Fibroblast of pulmonary artery (primary cell): ENCODE data around the gene VSIG4.
A peak's percentile ranks its signal among the peaks of the same experiment; 100 is the strongest.

Experiments used
- DNase-seq: peaks from one replicate; pipeline ENCODE4 v3.0.0-alpha.2; 2010; ENCODE audit warnings: low read depth
- H3K4me3 ChIP-seq: replicated peaks from 2 replicates; pipeline ENCODE4 v1.5.1; 2011; ENCODE audit warnings: low read depth, mild to moderate bottlenecking, control low read depth, low read length, moderate library complexity
- TF ChIP-seq, protein P1 (sequence below): IDR thresholded peaks from 2 replicates; pipeline ENCODE4 v1.5.1; 2011; ENCODE audit warnings: mild to moderate bottlenecking, control low read depth, low read length, inconsistent platforms; ENCODE audit errors: missing control alignments

VSIG4 gene

DNA sequence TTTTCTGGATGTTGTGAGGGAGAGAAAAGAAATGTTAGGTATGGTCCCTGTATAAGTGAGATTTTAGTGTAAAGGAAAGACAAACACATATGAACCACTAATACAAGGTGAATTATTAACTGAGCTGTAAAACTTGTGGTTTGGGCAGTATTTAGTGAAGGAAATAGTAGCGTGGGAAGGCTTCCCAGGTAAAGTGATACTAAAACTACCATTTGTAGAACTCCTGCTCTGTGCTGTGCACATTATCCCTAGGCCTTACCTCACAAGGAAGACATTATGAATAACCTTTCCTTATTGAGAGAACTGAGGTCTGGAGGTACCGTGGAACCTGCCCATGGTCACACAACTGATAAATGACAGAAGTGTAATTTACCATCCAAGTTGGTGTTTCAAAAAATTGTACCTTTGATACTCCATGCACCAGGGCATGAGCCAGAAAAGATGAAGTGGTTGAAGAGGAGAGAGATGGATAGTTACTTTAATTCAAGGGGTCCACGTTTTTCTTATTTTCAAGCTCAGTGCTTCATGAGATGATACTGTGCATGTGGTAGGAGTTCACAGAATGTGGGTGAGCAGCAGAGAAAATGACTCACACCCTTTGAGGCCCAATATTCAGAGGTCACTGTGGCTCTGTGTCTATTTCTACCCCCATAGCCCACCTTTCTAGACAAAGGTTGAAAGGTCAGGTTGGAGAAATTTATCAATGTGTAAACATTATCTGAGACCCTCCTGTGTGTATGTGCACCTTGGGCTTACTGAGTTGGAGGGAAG, 2.6 kb upstream of the VSIG4 start:
- no peak for DNase-seq
- no peak overlapping the region for H3K4me3 ChIP-seq
- TF ChIP-seq, protein P1, sequence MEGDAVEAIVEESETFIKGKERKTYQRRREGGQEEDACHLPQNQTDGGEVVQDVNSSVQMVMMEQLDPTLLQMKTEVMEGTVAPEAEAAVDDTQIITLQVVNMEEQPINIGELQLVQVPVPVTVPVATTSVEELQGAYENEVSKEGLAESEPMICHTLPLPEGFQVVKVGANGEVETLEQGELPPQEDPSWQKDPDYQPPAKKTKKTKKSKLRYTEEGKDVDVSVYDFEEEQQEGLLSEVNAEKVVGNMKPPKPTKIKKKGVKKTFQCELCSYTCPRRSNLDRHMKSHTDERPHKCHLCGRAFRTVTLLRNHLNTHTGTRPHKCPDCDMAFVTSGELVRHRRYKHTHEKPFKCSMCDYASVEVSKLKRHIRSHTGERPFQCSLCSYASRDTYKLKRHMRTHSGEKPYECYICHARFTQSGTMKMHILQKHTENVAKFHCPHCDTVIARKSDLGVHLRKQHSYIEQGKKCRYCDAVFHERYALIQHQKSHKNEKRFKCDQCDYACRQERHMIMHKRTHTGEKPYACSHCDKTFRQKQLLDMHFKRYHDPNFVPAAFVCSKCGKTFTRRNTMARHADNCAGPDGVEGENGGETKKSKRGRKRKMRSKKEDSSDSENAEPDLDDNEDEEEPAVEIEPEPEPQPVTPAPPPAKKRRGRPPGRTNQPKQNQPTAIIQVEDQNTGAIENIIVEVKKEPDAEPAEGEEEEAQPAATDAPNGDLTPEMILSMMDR = no peak

DNA sequence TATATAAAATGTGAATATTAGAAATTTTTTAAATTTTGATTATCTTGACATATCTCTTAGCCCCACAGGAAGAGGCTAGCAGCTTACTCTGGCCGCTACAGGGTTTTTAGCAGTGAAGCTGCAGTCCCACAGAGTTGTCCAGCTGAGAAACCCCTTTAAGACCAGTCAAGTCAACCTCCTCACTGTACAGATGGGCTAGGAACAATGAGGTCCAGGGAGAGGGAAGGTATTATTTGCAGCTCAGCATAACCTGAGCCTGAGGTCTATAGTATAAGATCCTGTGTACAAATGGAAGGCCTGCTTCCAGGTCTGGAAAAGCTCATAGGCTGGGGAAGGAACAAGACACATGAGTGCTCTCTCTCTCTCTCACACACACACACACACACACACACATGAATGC, 1.8 kb downstream of the VSIG4 start:
- DNase-seq = no peak
- TF ChIP-seq, protein P1 = no peak
- no peak overlapping the region for H3K4me3 ChIP-seq

DNA sequence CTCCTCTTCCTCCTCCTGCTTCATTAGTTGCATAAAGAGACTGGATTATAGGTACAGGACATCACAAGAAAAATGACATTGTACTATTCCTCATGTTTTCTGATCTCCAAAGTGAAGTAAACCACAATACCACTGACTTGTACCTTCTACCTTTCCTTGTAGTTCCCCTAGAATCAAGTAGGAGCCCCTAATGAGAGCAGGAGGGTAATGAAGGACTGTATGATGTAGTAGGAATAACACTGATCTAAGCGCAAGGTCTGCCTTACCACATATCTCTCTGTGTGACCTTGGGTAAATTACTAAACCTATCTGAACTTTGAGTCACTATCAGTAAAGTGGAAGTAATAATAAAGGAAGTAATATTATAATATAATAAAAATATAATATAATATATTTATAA, 3.6 kb downstream of the VSIG4 start:
- TF ChIP-seq, protein P1 = no peak
- DNase-seq = no peak
- no peak overlapping the region for H3K4me3 ChIP-seq

DNA sequence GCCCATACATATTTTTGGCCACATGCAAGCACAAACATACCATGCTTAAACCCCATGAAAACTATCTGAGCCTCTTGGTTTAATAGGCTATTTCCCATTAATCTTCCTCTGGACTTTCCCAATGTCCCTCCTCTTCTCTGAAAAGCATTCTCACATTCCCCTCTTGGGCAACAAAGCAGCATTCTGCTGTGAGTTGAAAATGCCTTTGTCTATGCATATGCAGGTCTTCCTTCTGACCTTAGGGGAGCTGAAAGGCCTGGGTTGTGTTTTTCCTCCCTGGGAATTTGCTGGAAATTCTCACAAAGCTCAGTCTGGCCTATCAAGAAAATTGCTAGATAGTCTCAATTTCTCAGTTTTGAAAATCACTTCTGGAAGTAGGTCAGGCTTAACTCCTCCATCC, 4.2 kb downstream of the VSIG4 start:
- no peak overlapping the region for H3K4me3 ChIP-seq
- TF ChIP-seq, protein P1 = no peak
- no peak for DNase-seq

DNA sequence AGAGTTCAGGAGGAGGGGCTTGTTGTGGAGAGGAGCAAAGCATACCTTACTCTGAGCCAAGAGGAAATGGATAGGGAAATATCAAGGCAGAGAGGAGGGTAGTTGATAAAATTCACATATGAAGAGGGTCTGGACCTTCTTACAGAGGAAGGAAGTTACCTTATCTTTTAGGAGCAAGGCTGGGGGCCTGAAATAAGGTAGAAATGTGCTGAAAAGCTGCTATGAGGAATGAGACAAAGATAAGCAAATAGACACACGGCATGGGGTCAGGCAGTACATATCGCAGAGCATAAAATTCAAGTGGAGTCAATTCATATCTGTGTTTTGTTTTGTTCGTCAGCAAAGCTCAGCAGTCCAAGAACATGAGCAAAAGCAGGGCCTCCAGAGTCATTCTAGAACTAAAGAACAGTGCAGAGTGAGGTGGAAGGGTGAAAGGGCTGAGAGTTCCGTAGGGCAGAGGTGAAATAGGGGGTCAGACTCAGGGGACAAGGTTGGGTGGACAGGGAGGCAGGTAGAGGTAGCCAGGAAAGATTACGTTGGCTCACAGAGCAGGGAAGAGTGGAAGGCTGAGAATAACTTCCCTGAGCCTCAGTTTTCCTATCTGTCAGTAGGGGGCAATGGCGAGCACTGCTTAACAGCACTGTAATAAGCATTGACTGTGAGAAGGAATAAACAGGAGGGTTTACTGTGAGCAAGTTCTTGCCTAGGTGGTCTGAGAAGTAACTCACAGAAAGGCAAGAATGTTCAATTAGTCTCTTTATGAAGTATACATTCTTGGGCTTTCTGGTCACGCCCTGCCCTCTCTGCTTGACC, 9.2 kb downstream of the VSIG4 start:
- TF ChIP-seq, protein P1 = peak; percentile 72
- no peak overlapping the region for H3K4me3 ChIP-seq
- DNase-seq = peak; percentile 41

DNA sequence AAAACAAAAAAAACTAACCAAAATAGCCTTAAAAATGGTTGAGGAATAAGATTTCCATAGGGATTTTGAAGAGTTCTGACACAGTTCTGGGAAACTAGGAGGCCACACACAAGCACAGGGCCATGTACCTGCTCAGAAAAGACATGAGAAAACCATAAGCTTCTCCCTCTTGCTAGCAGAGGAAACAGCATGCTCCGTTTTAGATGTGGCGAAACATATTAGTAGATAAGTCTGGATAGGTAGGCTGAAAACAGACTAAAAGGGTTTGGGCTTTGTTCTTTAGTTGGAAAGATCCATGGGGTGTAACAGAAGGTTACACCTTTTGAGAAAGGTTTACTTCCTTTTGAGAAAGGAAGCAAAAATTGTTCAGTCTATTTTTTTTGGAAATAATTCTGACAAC, 10.9 kb downstream of the VSIG4 start:
- H3K4me3 ChIP-seq = no peak overlapping the region
- no peak for DNase-seq
- TF ChIP-seq, protein P1 = no peak
